IMR-90 (cell line): Measurements from ENCODE around the gene RTL1. TPM values are rescaled to one million over a fixed set of nuclear protein-coding genes. Genes with fewer than 3 reads are reported as not detected.

Experiments
- ATAC-seq: fragments of 200-7000 bp; cut with Tn5 transposase; 2 replicates; pipeline ENCODE4 v1.9.1; 2020; ENCODE audit warnings: low read depth, mild to moderate bottlenecking, moderate library complexity
- BruUV-seq: library from RNA; stranded (reverse); fragments of 400-500 nt; replicated peaks from 2 replicates; lab custom pipeline; 2021; lab: Mats Ljungman, UMichigan
- CTCF ChIA-PET: fragments of 300-600 bp; formaldehyde crosslinking; extraction: SDS; loops from one replicate; lab custom pipeline; 2021; ENCODE audit warnings: antibody characterized with exemption; lab: Yijun Ruan, JAX
- POLR2A ChIA-PET: fragments of 300-600 bp; sonication (Branson Sonifier 250); formaldehyde crosslinking; loops from one replicate; lab custom pipeline; 2022; ENCODE audit warnings: antibody characterized with exemption; ENCODE audit not compliant: unreplicated experiment; lab: Charles Lee
- DNase-seq: peaks from one replicate; pipeline ENCODE4 v3.0.0; 2013
- H2AFZ ChIP-seq: replicated peaks from 2 replicates; pipeline ENCODE3; 2013; ENCODE audit warnings: low read length, mild to moderate bottlenecking; ENCODE audit not compliant: poor library complexity
- H2AK5ac ChIP-seq: 2 replicates; pipeline ENCODE4 v1.6.1; 2013; ENCODE audit warnings: low read depth, low read length, inconsistent platforms
- H2AK9ac ChIP-seq: replicated peaks from 2 replicates; pipeline ENCODE3; 2013; ENCODE audit warnings: mild to moderate bottlenecking, low read depth, low read length, moderate library complexity; ENCODE audit not compliant: poor library complexity
- H2BK120ac ChIP-seq: 2 replicates; pipeline ENCODE4 v1.6.1; 2013; ENCODE audit warnings: low read depth, low read length, inconsistent platforms
- H2BK15ac ChIP-seq: 3 replicates; pipeline ENCODE4 v1.6.1; 2013; ENCODE audit warnings: low read depth, low read length, inconsistent platforms
- H2BK20ac ChIP-seq: 2 replicates; pipeline ENCODE4 v1.6.1; 2013; ENCODE audit warnings: low read depth, mild to moderate bottlenecking, inconsistent platforms, low read length, moderate library complexity
- H2BK5ac ChIP-seq: 2 replicates; pipeline ENCODE4 v1.6.1; 2013; ENCODE audit warnings: mild to moderate bottlenecking, low read depth, low read length, inconsistent platforms; ENCODE audit not compliant: poor library complexity, severe bottlenecking
- H3K14ac ChIP-seq: replicated peaks from 2 replicates; pipeline ENCODE4 v1.6.1; 2013; ENCODE audit warnings: low read depth, low read length, inconsistent platforms
- H3K18ac ChIP-seq: 2 replicates; pipeline ENCODE4 v1.6.1; 2013; ENCODE audit warnings: low read depth, low read length, control low read depth
- H3K23ac ChIP-seq: 2 replicates; pipeline ENCODE4 v1.6.1; 2013; ENCODE audit warnings: low read depth, low read length, inconsistent platforms
- H3K27ac ChIP-seq: 2 replicates; pipeline ENCODE4 v1.5.1; 2013; ENCODE audit warnings: mild to moderate bottlenecking, control low read depth, low read length; ENCODE audit not compliant: insufficient read depth
- H3K27me3 ChIP-seq: 2 replicates; pipeline ENCODE4 v1.6.1; 2013; ENCODE audit warnings: low read length; ENCODE audit not compliant: control insufficient read depth, insufficient read depth
- H3K36me3 ChIP-seq: 2 replicates; pipeline ENCODE4 v1.6.1; 2013; ENCODE audit warnings: low read length, mixed read lengths; ENCODE audit not compliant: control insufficient read depth, insufficient read depth
- H3K4ac ChIP-seq: 2 replicates; pipeline ENCODE4 v1.6.1; 2013; ENCODE audit warnings: low read depth, low read length, inconsistent platforms
- H3K4me1 ChIP-seq: 2 replicates; pipeline ENCODE4 v1.6.1; 2013; ENCODE audit warnings: low read length, mixed read lengths; ENCODE audit not compliant: control insufficient read depth, insufficient read depth
- H3K4me2 ChIP-seq: 2 replicates; pipeline ENCODE4 v1.6.1; 2013; ENCODE audit warnings: low read depth, mild to moderate bottlenecking, control low read depth, low read length, moderate library complexity
- H3K4me3 ChIP-seq: 2 replicates; pipeline ENCODE4 v1.5.1; 2013; ENCODE audit warnings: low read depth, mild to moderate bottlenecking, control low read depth, low read length, moderate library complexity; ENCODE audit not compliant: insufficient read depth
- H3K56ac ChIP-seq: 2 replicates; pipeline ENCODE4 v1.6.1; 2013; ENCODE audit warnings: low read length, inconsistent platforms; ENCODE audit not compliant: insufficient read depth; ENCODE audit errors: extremely low read depth
- H3K79me1 ChIP-seq, 2 experiments: 2 replicates each; pipeline ENCODE4 v1.6.1; 2013; ENCODE audit warnings: low read length in 2 of 2, inconsistent platforms in 1 of 2, low read depth in 1 of 2
- H3K9ac ChIP-seq: 2 replicates; pipeline ENCODE4 v1.6.1; 2013; ENCODE audit warnings: low read depth, low read length, control low read depth
- H3K9me1 ChIP-seq: 2 replicates; pipeline ENCODE4 v1.6.1; 2013; ENCODE audit warnings: low read length, inconsistent platforms; ENCODE audit not compliant: insufficient read depth
- H3K9me3 ChIP-seq: 2 replicates; pipeline ENCODE4 v1.6.1; 2013; ENCODE audit warnings: low read length; ENCODE audit not compliant: control insufficient read depth, insufficient read depth
- H4K20me1 ChIP-seq: 2 replicates; pipeline ENCODE4 v1.6.1; 2013; ENCODE audit warnings: low read length, inconsistent platforms; ENCODE audit not compliant: insufficient read depth
- H4K5ac ChIP-seq: 2 replicates; pipeline ENCODE4 v1.6.1; 2013; ENCODE audit warnings: mild to moderate bottlenecking, low read depth, low read length, control low read depth
- H4K8ac ChIP-seq, 2 experiments: 2 replicates each; pipeline ENCODE4 v1.6.1; 2013; ENCODE audit warnings: low read depth in 2 of 2, low read length in 2 of 2, control low read depth in 1 of 2, inconsistent platforms in 1 of 2
- H4K91ac ChIP-seq: 2 replicates; pipeline ENCODE4 v1.6.1; 2013; ENCODE audit warnings: low read depth, low read length, inconsistent platforms; ENCODE audit not compliant: insufficient read depth
- BHLHE40 ChIP-seq: fragments of 150-350 bp; IDR thresholded peaks from 2 replicates; pipeline ENCODE4 v1.6.1; 2016; ENCODE audit warnings: mild to moderate bottlenecking, low read depth, low read length
- CEBPB ChIP-seq: IDR thresholded peaks from 2 replicates; pipeline ENCODE4 v1.6.1; 2012; ENCODE audit warnings: low read depth, low read length, improper control_type of control experiment
- CTCF ChIP-seq: conservative IDR thresholded peaks from 2 replicates; pipeline ENCODE4 v1.5.1; 2012; ENCODE audit warnings: mild to moderate bottlenecking, low read depth, low read length, improper control_type of control experiment
- FOS ChIP-seq: fragments of 150-350 bp; IDR thresholded peaks from 2 replicates; pipeline ENCODE4 v1.6.1; 2016; ENCODE audit warnings: low read depth, low read length
- MAZ ChIP-seq: IDR thresholded peaks from 2 replicates; pipeline ENCODE4 v1.6.1; 2012; ENCODE audit warnings: low read depth, mild to moderate bottlenecking, low read length, improper control_type of control experiment, moderate library complexity, borderline replicate concordance
- NFE2L2 ChIP-seq: fragments of 150-350 bp; IDR thresholded peaks from 2 replicates; pipeline ENCODE4 v1.6.1; 2016; ENCODE audit warnings: low read depth, mild to moderate bottlenecking, low read length
- RAD21 ChIP-seq: IDR thresholded peaks from 2 replicates; pipeline ENCODE4 v1.6.1; 2012; ENCODE audit warnings: low read length, improper control_type of control experiment
- RFX5 ChIP-seq: IDR thresholded peaks from 2 replicates; pipeline ENCODE4 v1.8.0; 2012; ENCODE audit warnings: low read depth, mild to moderate bottlenecking, low read length, moderate library complexity
- SMC3 ChIP-seq: fragments of 150-350 bp; IDR thresholded peaks from 2 replicates; pipeline ENCODE4 v1.6.1; 2016; ENCODE audit warnings: low read depth, mild to moderate bottlenecking, antibody characterized with exemption, low read length, moderate library complexity
- WGBS, 2 experiments: methylation state at CpG; one replicate each; pipeline versions ENCODE4 v1.1.5 to v1.1.7; 2013; ENCODE audit warnings: missing lambda C conversion rate in 2 of 2; ENCODE audit not compliant: insufficient read length in 1 of 2; ENCODE audit errors: extremely low coverage in 2 of 2; 5-methylcytosine and 5-hydroxymethylcytosine counted together
- dilution Hi-C: fragments of 300-500 bp; cut with HindIII; formaldehyde crosslinking; loops from one replicate; pipeline ENCODE4 v1.14.3; 2018; ENCODE audit warnings: low sequenced_read_pairs; ENCODE audit not compliant: unreplicated experiment
- in situ Hi-C: fragments of 300-500 bp; cut with MboI; formaldehyde crosslinking; loops from 3 replicates; pipeline ENCODE4 v1.14.3; 2019; ENCODE audit warnings: low sequenced_read_pairs, inconsistent platforms, mixed read lengths
- intact Hi-C: fragments of 100-400 bp; cut with micrococcal nuclease; formaldehyde crosslinking; loops from 2 replicates; pipeline ENCODE4 v1.10.0; 2022
- polyA plus RNA-seq, 3 experiments: library from polyadenylated mRNA; depleted of rRNA; stranded (reverse); fragments of >200 nt; gene quantifications; 2 replicates each; pipeline ENCODE4 v1.2.3, GENCODE V29; 2012; ENCODE audit warnings: low replicate concordance in 1 of 3
- total RNA-seq: library from RNA; depleted of rRNA; stranded (reverse); fragments of >200 nt; gene quantifications from 2 replicates; pipeline ENCODE4 v1.2.3, GENCODE V29; 2012
- TF ChIP-seq, protein P1 (sequence below): fragments of 150-350 bp; IDR thresholded peaks from 2 replicates; pipeline ENCODE4 v1.6.1; 2016; ENCODE audit warnings: low read depth, mild to moderate bottlenecking, low read length, moderate library complexity, borderline replicate concordance

RTL1 gene
- total and polyA plus RNA-seq, 2 of the 4 experiments (the other 2 are of a cell fraction): not detected

DNA sequence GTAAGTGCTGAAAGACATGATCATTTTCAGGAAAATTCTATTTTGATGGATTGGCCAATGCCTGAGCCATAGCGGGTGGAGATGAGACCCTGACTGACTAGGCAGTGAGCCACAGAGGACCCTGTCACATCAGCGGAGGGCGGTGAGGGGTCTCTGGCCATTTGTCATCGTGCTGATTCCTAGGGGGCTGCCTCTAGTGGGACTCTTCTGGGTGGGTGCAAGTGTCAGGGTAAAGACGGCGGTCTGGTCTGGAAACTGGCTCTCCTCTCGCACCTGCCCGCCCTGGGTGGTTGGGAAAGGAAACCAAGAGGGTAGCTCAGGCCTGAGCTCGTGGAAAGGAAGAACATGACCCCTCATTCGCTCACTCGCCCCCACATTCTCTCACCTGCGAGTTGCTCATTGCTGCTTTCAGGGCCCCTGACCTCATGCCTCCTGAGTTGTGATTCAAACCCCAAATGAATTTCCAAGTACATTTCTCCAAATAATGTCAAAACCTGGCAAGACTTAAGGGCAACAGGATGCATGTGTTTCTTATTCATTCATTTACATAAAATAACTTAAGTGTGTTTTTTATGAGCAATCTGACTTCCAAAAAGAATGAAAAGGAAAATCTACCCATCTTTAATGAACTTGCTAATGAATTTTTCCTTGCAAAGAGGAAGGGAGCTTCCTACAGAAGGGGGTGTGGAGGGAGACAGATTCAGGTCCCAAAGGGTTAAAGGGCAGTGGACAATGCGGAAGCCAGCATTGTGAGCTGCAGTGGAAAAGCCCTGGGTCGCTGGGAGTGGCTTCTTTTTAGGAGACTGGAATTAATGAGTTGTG, 64.8 kb downstream of the RTL1 start:
- no TSS peak for BruUV-seq
- in situ Hi-C loops: loop anchor here (10.0 kb wide), 1 partner anchor 434 kb away; no protein-coding TSS in a partner anchor
- Histone ChIP-seq H2AFZ (no peak overlapping the region), H3K9me3 (no peaks in the 10 kb centered on the region), H3K4me3 (no peak overlapping the region), H3K27me3 (no peaks in the 10 kb centered on the region), H2BK15ac (no peak overlapping the region), H2BK120ac (no peak overlapping the region), H3K27ac (no peak overlapping the region), H2AK9ac (no peak overlapping the region), H4K8ac (no peak overlapping the region), H3K18ac (no peak overlapping the region), H2BK20ac (no peak overlapping the region), H3K9ac (no peak overlapping the region), H4K20me1 (peaks cover 100% of the 10 kb centered on the region), H3K79me1 (peaks cover 11 to 53% of the 10 kb centered on the region in 2 experiments), H3K23ac (0 out of 2 replicates have a peak overlapping the region, but pooled peaks have one; percentile 42), H3K4me2 (no peak overlapping the region), H4K91ac (no peak overlapping the region), H2BK5ac (no peak overlapping the region), H2AK5ac (no peak overlapping the region), H3K14ac (no peak overlapping the region), H4K5ac (no peak overlapping the region), H3K4ac (no peak overlapping the region), H3K9me1 (peaks cover 3% of the 10 kb centered on the region; the same call in 1 of the 2 replicates), H3K4me1 (peaks cover 23% of the 10 kb centered on the region), H3K36me3 (peaks cover 74% of the 10 kb centered on the region), H3K56ac (no peak overlapping the region)
- ChIA-PET POLR2A (no interaction called here), CTCF (no interaction called here)
- ATAC-seq (no peak), DNase-seq (peak; percentile 52)
- intact Hi-C loops: no loop called here
- WGBS, 2 experiments: 86% methylated on average over 3 of the region's 14 CpGs; no CpG with 5 or more reads in 1 of the 2 experiments
- dilution Hi-C loops: no loop called here
- TF ChIP-seq RAD21: no peak
- no peak for TF ChIP-seq MAZ
- no peak for TF ChIP-seq SMC3
- TF ChIP-seq RFX5: no peak
- no peak for TF ChIP-seq BHLHE40
- TF ChIP-seq FOS: no peak
- TF ChIP-seq CEBPB: no peak
- no peak for TF ChIP-seq CTCF
- TF ChIP-seq, protein P1, sequence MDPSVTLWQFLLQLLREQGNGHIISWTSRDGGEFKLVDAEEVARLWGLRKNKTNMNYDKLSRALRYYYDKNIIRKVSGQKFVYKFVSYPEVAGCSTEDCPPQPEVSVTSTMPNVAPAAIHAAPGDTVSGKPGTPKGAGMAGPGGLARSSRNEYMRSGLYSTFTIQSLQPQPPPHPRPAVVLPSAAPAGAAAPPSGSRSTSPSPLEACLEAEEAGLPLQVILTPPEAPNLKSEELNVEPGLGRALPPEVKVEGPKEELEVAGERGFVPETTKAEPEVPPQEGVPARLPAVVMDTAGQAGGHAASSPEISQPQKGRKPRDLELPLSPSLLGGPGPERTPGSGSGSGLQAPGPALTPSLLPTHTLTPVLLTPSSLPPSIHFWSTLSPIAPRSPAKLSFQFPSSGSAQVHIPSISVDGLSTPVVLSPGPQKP: no peak
- no peak for TF ChIP-seq NFE2L2
